HCT116 (cell line): ENCODE data around the gene GPR176. TPM values are rescaled to one million over a fixed set of nuclear protein-coding genes. Genes with fewer than 3 reads are reported as not detected.

ENCODE experiments used
- ATAC-seq: fragments of 200-7000 bp; cut with Tn5 transposase; 2 replicates; pipeline ENCODE4 v1.9.1; 2020; ENCODE audit warnings: mild to moderate bottlenecking, moderate library complexity
- BruUV-seq: library from RNA; stranded (reverse); fragments of 400-500 nt; replicated peaks from 2 replicates; lab custom pipeline; 2021; lab: Mats Ljungman, UMichigan
- CTCF ChIA-PET: fragments of 300-600 bp; sonication (Branson Sonifier 250); formaldehyde crosslinking; loops from one replicate; lab custom pipeline; 2021; ENCODE audit warnings: antibody characterized with exemption; lab: Charles Lee
- POLR2A ChIA-PET: fragments of 300-600, 350-600 bp; sonication (Branson Sonifier 250); formaldehyde crosslinking; loops from one replicate; lab custom pipeline; 2021; ENCODE audit warnings: antibody characterized with exemption; lab: Charles Lee
- RAD21 ChIA-PET, 2 experiments: fragments of 300-600 bp; sonication (Branson Sonifier 250); formaldehyde crosslinking; loops; one replicate each; lab custom pipeline; 2023; ENCODE audit warnings: low total read pairs in 2 of 2; ENCODE audit not compliant: uncharacterized antibody in 2 of 2, unreplicated experiment in 2 of 2, low non-redundant PET in 1 of 2; lab: Charles Lee
- DNase-seq: peaks from one replicate; pipeline ENCODE4 v3.0.0-alpha.2; 2010; ENCODE audit warnings: low read depth, low spot score
- H2AFZ ChIP-seq: fragments of 200-600 bp; shearing (Covaris generic), sonication (generic); 2 replicates; pipeline ENCODE4 v1.6.1; 2017; ENCODE audit warnings: low read depth, mixed run types, mixed read lengths, antibody characterized with exemption, low read length; ENCODE audit not compliant: poor library complexity, severe bottlenecking
- H3K27ac ChIP-seq: 2 replicates; pipeline ENCODE4 v1.5.1; 2012; ENCODE audit warnings: low read depth, low read length
- H3K27me3 ChIP-seq: fragments of 200-600 bp; sonication (generic); 2 replicates; pipeline ENCODE4 v1.6.1; 2016; ENCODE audit warnings: mixed run types, low read length, mixed read lengths; ENCODE audit not compliant: insufficient read depth
- H3K36me3 ChIP-seq, 2 experiments: fragments of 200-500 bp in 1 of 2; fragments of 200-600 bp in 1 of 2; sonication (Bioruptor generic) in 1 of 2; sonication (generic) in 1 of 2; 2 replicates each; pipeline versions ENCODE4 v1.5.1 to v1.6.1; 2014 to 2016; ENCODE audit warnings: low read length in 2 of 2, inconsistent platforms in 1 of 2, mixed read lengths in 1 of 2, mixed run types in 1 of 2; ENCODE audit not compliant: insufficient read depth in 2 of 2, control insufficient read depth in 1 of 2
- H3K4me1 ChIP-seq, 2 experiments: fragments of 200-600 bp in 1 of 2; sonication (generic) in 1 of 2; 2 replicates each; pipeline versions ENCODE4 v1.5.1 to v1.6.1; 2012 to 2017; ENCODE audit warnings: low read length in 2 of 2, inconsistent platforms in 1 of 2, mild to moderate bottlenecking in 1 of 2, mixed read lengths in 1 of 2, mixed run types in 1 of 2, moderate library complexity in 1 of 2; ENCODE audit not compliant: insufficient read depth in 2 of 2, control insufficient read depth in 1 of 2
- H3K4me2 ChIP-seq: fragments of 200-600 bp; sonication (generic); 2 replicates; pipeline ENCODE4 v1.6.1; 2017; ENCODE audit warnings: mixed run types, low read length, mixed read lengths
- H3K4me3 ChIP-seq, 2 experiments: fragments of 200-600 bp in 1 of 2; sonication (generic) in 1 of 2; replicated peaks in 1 of 2; 2 replicates each; pipeline ENCODE4 v1.5.1; 2011 to 2016; ENCODE audit warnings: low read length in 2 of 2, control low read depth in 1 of 2, low read depth in 1 of 2, mild to moderate bottlenecking in 1 of 2, mixed read lengths in 1 of 2, mixed run types in 1 of 2
- H3K79me2 ChIP-seq: fragments of 200-600 bp; sonication (generic); 2 replicates; pipeline ENCODE4 v1.6.1; 2017; ENCODE audit warnings: mild to moderate bottlenecking, mixed run types, low read length, moderate library complexity, mixed read lengths; ENCODE audit not compliant: insufficient read depth
- H3K9ac ChIP-seq: fragments of 200-600 bp; sonication (generic); 2 replicates; pipeline ENCODE4 v1.6.1; 2016; ENCODE audit warnings: low read length, mixed read lengths
- H3K9me2 ChIP-seq: fragments of 200-600 bp; sonication (generic), shearing (Covaris generic); 2 replicates; pipeline ENCODE4 v1.6.1; 2017; ENCODE audit warnings: mixed run types, mild to moderate bottlenecking, moderate library complexity; ENCODE audit not compliant: insufficient read depth
- H3K9me3 ChIP-seq, 2 experiments: fragments of 200-500 bp in 1 of 2; fragments of 200-600 bp in 1 of 2; sonication (Bioruptor generic) in 1 of 2; sonication (generic) in 1 of 2; 2 replicates each; pipeline ENCODE4 v1.6.1; 2014 to 2017; ENCODE audit warnings: low read length in 2 of 2, mixed read lengths in 2 of 2, inconsistent platforms in 1 of 2, low read depth in 1 of 2, mild to moderate bottlenecking in 1 of 2, mixed run types in 1 of 2, moderate library complexity in 1 of 2; ENCODE audit not compliant: control insufficient read depth in 1 of 2, insufficient read depth in 1 of 2
- H4K20me1 ChIP-seq: fragments of 200-600 bp; sonication (generic), shearing (Covaris generic); 2 replicates; pipeline ENCODE4 v1.6.1; 2017; ENCODE audit warnings: mixed run types, mild to moderate bottlenecking, moderate library complexity; ENCODE audit not compliant: insufficient read depth
- CBX3 ChIP-seq: IDR thresholded peaks from 2 replicates; pipeline ENCODE4 v1.6.1; 2012; ENCODE audit warnings: low read depth
- EZH2phosphoT487 ChIP-seq: fragments of 200-600 bp; IDR thresholded peaks from 2 replicates; pipeline ENCODE4 v1.6.1; 2018; ENCODE audit warnings: antibody characterized with exemption, borderline replicate concordance
- JUND ChIP-seq: IDR thresholded peaks from 2 replicates; pipeline ENCODE4 v1.6.1; 2012
- POLR2A ChIP-seq: IDR thresholded peaks from 2 replicates; pipeline ENCODE4 v1.7.0; 2011; ENCODE audit warnings: borderline replicate concordance; ENCODE audit not compliant: insufficient read depth, insufficient read length; ENCODE audit errors: extremely low read depth
- REST ChIP-seq: IDR thresholded peaks from 2 replicates; pipeline ENCODE4 v1.6.1; 2012; ENCODE audit warnings: low read depth
- SIN3A ChIP-seq: IDR thresholded peaks from 2 replicates; pipeline ENCODE4 v1.6.1; 2012; ENCODE audit warnings: low read depth
- TCF7L2 ChIP-seq: IDR thresholded peaks from 2 replicates; pipeline ENCODE4 v1.7.0; 2011; ENCODE audit warnings: borderline replicate concordance, inconsistent platforms; ENCODE audit not compliant: insufficient read depth, insufficient read length; ENCODE audit errors: extremely low read depth
- intact Hi-C: fragments of 100-400 bp; cut with micrococcal nuclease; formaldehyde crosslinking; loops from 2 replicates; pipeline ENCODE4 v1.10.0; 2022
- total RNA-seq: library from RNA; stranded (reverse); gene quantifications from one replicate; pipeline ENCODE4 v1.2.1, GENCODE V29; 2021; ENCODE audit not compliant: unreplicated experiment
- TF ChIP-seq, protein P1 (sequence below): IDR thresholded peaks from 2 replicates; pipeline ENCODE4 v1.6.1; 2012

Gene GPR176
- total RNA-seq, 1 experiment from 2014 or later, result 1.7 TPM

DNA sequence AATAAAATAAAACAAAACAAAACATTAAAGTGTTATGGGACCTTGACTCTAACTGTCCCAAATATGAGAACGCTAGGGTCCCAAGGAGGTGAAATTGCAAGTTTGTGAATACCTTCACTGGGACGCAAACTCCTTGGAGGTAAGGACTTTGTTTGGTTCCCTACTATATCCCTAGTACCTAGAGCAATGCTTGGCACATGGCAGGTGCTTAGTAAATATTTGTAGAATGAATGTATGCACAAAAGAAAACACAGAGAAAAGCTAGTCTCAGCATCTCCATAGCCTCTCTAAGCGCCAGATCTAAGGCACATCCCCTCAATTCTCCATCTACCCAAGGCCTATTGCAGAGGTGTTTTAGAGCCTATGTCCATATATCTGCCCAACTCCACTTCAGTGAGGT, 30.5 kb downstream of the GPR176 start:
- no peaks in the 10 kb centered on the region for H4K20me1 ChIP-seq
- H3K4me3 ChIP-seq, result no peak overlapping the region
- H3K9me2 ChIP-seq, result no peaks in the 10 kb centered on the region
- no peak overlapping the region for H3K9ac ChIP-seq
- no peak for TF ChIP-seq EZH2phosphoT487
- TF ChIP-seq REST, result no peak
- TF ChIP-seq, protein P1, sequence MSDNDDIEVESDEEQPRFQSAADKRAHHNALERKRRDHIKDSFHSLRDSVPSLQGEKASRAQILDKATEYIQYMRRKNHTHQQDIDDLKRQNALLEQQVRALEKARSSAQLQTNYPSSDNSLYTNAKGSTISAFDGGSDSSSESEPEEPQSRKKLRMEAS, result no peak
- TF ChIP-seq JUND, result no peak
- no peak for TF ChIP-seq POLR2A
- TF ChIP-seq TCF7L2, result no peak
- no peak for TF ChIP-seq CBX3
- TF ChIP-seq SIN3A, result no peak
- no peaks in the 10 kb centered on the region for H3K27me3 ChIP-seq
- CTCF ChIA-PET, result interaction anchor here (1.1 to 2.5 kb wide), 3 partner anchors 15 to 384 kb away, joined by 3 to 9 read pairs (median 3); no protein-coding TSS in a partner anchor
- ATAC-seq (no peak), DNase-seq (no peak)
- POLR2A ChIA-PET, result no interaction called here
- RAD21 ChIA-PET, result no interaction called here
- H3K4me2 ChIP-seq, result no peak overlapping the region
- H2AFZ ChIP-seq, result no peak overlapping the region
- no peaks in the 10 kb centered on the region for H3K36me3 ChIP-seq
- no TSS peak for BruUV-seq
- H3K4me1 ChIP-seq, result no peaks in the 10 kb centered on the region; a peak in 1 of 4 replicates
- H3K27ac ChIP-seq, result no peak overlapping the region
- no peaks in the 10 kb centered on the region for H3K9me3 ChIP-seq
- intact Hi-C loops, result no loop called here
- no peaks in the 10 kb centered on the region for H3K79me2 ChIP-seq
